ENCODE data around the gene MPPED2.

- TF ChIP-seq CTCF (IDR thresholded peaks at IDR 0.05; ENCODE audit: borderline replicate concordance, extremely low read depth, low read length, poor library complexity, severe bottlenecking) (no peak), EZH2 (IDR thresholded peaks at IDR 0.05; ENCODE audit: borderline replicate concordance, low read depth, low read length, severe bottlenecking) (no peak)
Measured at GRCh38 chr11:30489511-30489910, 96.6 kb downstream of the MPPED2 start.

Measured in DND-41 (cell line).